Measurements from ENCODE around the gene CNGA3. TPM values are rescaled to one million over a fixed set of nuclear protein-coding genes. Genes with fewer than 3 reads are reported as not detected.

CNGA3 gene
- polyA plus RNA-seq, 3 donors from 2014 or later = not detected

- H3K9me3 Mint-ChIP-seq = no peaks in the 10 kb centered on the region
- no peak overlapping the region for H3K27ac Mint-ChIP-seq
- H3K4me1 Mint-ChIP-seq = no peaks in the 10 kb centered on the region
- peaks cover 1 to 2% (median 2%) of the 10 kb centered on the region in 3 donors for H3K27me3 Mint-ChIP-seq (ENCODE audit: low read depth in 3 of 3)
- no peak overlapping the region for H3K4me3 Mint-ChIP-seq
- DNase-seq = no peak
- H3K36me3 Mint-ChIP-seq = no peaks in the 10 kb centered on the region
Measured at GRCh38 chr2:98388081-98388480, 41.8 kb downstream of the CNGA3 start.

DNA sequence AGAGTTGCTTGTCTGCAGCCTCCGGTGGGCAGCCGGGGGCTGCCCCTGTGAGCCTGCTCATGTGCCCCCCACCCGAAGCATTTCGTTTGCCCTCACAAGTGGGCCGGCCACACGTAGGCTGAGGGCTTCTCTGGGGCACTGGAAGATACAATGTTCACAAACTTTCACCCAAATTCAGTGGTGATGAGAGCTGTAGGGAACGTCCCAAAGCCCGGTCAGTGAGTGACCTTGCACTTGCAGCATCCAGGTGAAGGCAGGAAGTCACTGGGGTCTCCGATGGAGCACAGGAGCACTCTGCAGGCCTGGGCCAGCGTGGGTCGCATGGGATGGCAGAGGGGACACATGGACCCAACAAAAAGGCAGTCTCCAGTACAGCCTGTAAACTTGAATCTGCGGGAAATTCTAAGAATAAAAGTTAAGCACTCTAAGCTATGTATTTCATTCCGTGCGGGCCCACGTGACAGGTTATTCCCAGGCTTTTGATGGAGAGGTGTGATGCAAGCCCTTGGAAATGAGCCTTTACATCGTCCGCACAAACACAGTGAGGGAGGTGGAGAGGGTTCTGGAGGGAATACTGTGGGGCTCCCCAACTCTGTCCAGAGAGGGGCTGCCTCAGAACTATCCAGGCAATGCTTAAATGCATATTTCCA lies 42.5 kb downstream of the CNGA3 start:
- no peak overlapping the region for H3K4me3 Mint-ChIP-seq
- H3K27ac Mint-ChIP-seq = no peak overlapping the region
- DNase-seq = no peak
- no peaks in the 10 kb centered on the region for H3K36me3 Mint-ChIP-seq
- H3K9me3 Mint-ChIP-seq = no peaks in the 10 kb centered on the region
- H3K27me3 Mint-ChIP-seq (ENCODE audit: low read depth in 3 of 3) = peaks cover 1 to 4% (median 2%) of the 10 kb centered on the region in 3 donors
- H3K4me1 Mint-ChIP-seq = no peaks in the 10 kb centered on the region

DNA sequence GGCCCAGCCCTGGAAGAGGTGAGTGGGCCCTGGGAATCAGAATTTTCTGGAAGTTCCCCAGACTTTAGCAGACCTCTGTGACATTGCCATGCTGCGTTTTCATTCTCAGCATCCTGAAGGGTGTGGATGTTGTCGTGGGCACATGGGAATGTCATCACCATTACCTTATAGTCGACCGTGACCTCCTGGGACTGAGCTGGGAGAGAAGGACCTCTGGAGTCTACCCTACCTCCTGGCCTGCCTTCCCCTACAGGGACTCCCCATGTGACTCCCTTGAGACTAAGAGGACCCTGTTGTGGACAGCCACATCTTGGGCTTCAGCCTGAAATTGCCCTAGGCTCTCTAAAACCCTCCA lies 43.0 kb downstream of the CNGA3 start:
- H3K4me3 Mint-ChIP-seq = no peak overlapping the region
- H3K36me3 Mint-ChIP-seq = no peaks in the 10 kb centered on the region
- DNase-seq = no peak
- H3K27me3 Mint-ChIP-seq (ENCODE audit: low read depth in 3 of 3) = peaks cover 0 to 4% (median 2%) of the 10 kb centered on the region in 3 donors
- H3K9me3 Mint-ChIP-seq = no peaks in the 10 kb centered on the region
- H3K27ac Mint-ChIP-seq = no peak overlapping the region
- no peaks in the 10 kb centered on the region for H3K4me1 Mint-ChIP-seq

GRCh38 chr2:98390571-98391476 lies 44.6 kb downstream of the CNGA3 start:
- Mint-ChIP-seq H3K4me3 (no peak overlapping the region), H3K4me1 (no peaks in the 10 kb centered on the region), H3K27me3 (ENCODE audit: low read depth in 3 of 3) (peaks cover 0 to 5% (median 2%) of the 10 kb centered on the region in 3 donors), H3K36me3 (no peaks in the 10 kb centered on the region), H3K9me3 (no peaks in the 10 kb centered on the region), H3K27ac (no peak overlapping the region)
- no peak for DNase-seq

- H3K36me3 Mint-ChIP-seq = peaks cover 0 to 3% (median 0%) of the 10 kb centered on the region in 3 donors
- H3K9me3 Mint-ChIP-seq = no peaks in the 10 kb centered on the region
- no peak overlapping the region for H3K27ac Mint-ChIP-seq
- H3K4me1 Mint-ChIP-seq = no peaks in the 10 kb centered on the region
- H3K27me3 Mint-ChIP-seq (ENCODE audit: low read depth in 3 of 3) = peaks cover 0 to 12% (median 2%) of the 10 kb centered on the region in 3 donors
- no peak overlapping the region for H3K4me3 Mint-ChIP-seq
- no peak for DNase-seq
Measured at GRCh38 chr2:98391581-98392270, 45.5 kb downstream of the CNGA3 start.

DNA sequence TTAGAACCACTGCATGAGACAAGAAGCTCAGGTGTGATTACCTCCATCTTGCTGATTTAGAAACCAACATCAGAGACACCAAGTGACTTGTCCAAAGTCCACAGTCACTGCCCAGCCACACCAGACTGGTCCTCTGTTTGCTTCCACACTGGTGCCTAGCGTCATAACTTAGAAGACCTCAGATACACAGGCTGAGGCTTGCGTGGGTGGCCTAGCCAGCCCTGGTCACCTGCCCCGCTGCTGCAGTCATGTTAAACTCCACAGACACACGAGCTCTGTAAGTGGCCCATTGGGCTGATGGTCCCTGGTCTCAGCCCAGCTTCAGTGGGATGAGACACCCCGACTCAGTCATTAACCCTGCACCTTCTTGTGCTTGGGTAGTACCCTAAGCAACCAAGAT lies 47.1 kb downstream of the CNGA3 start:
- no peak overlapping the region for H3K4me3 Mint-ChIP-seq

DNA sequence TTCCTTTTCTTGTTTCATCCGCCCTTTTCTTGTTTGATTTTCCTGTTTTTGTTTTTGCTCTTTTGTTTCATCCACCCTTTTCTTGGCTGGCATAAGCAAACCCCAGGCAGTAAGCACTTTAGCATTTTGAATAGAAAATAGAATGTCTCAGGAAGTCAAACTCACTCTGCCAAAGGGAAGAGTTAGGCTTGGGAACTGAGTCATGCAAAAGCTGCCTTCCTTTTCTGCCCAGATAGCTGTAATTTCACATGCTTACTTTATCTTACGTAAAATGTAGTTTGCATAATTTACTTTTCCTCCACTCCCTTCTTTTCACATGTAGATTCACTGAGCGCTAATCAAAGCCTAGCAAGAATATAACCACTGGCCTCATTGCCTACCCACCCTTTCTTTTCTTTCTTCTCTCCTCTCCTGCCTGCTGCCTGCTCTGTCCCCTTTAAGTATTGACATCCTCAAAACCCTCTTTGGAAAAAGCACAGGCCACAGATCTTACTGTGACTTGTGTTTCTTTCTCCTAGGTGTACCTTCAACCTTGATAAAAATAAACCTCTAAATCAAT lies 48.4 kb downstream of the CNGA3 start:
- Mint-ChIP-seq H3K9me3 (no peaks in the 10 kb centered on the region), H3K4me3 (no peak overlapping the region), H3K4me1 (no peaks in the 10 kb centered on the region), H3K27ac (no peak overlapping the region), H3K36me3 (peaks cover 0 to 3% (median 0%) of the 10 kb centered on the region in 3 donors), H3K27me3 (ENCODE audit: low read depth in 3 of 3) (peaks cover 0 to 13% (median 2%) of the 10 kb centered on the region in 3 donors)
- DNase-seq = no peak

More for the DNA sequence above, 47.1 kb downstream of the CNGA3 start:
- no peaks in the 10 kb centered on the region for H3K9me3 Mint-ChIP-seq
- DNase-seq = no peak
- H3K27me3 Mint-ChIP-seq (ENCODE audit: low read depth in 3 of 3) = peaks cover 0 to 13% (median 0%) of the 10 kb centered on the region in 3 donors
- no peaks in the 10 kb centered on the region for H3K4me1 Mint-ChIP-seq
- peaks cover 0 to 3% (median 0%) of the 10 kb centered on the region in 3 donors for H3K36me3 Mint-ChIP-seq
- peak overlapping the region in 1 of 6 donors; percentile 64 for H3K27ac Mint-ChIP-seq

GRCh38 chr2:98395977-98396376 lies 49.7 kb downstream of the CNGA3 start:
- H3K4me1 Mint-ChIP-seq = no peaks in the 10 kb centered on the region
- no peak for DNase-seq
- peaks cover 0 to 3% (median 0%) of the 10 kb centered on the region in 3 donors for H3K36me3 Mint-ChIP-seq
- no peak overlapping the region for H3K4me3 Mint-ChIP-seq
- no peaks in the 10 kb centered on the region for H3K9me3 Mint-ChIP-seq
- H3K27ac Mint-ChIP-seq = no peak overlapping the region
- peaks cover 2 to 13% (median 2%) of the 10 kb centered on the region in 3 donors for H3K27me3 Mint-ChIP-seq (ENCODE audit: low read depth in 3 of 3)

GRCh38 chr2:98396745-98397355 lies 50.6 kb downstream of the CNGA3 start:
- peaks cover 0 to 3% (median 0%) of the 10 kb centered on the region in 3 donors for H3K36me3 Mint-ChIP-seq
- no peaks in the 10 kb centered on the region for H3K4me1 Mint-ChIP-seq
- no peak overlapping the region for H3K4me3 Mint-ChIP-seq
- peaks cover 2 to 14% (median 7%) of the 10 kb centered on the region in 3 donors for H3K27me3 Mint-ChIP-seq (ENCODE audit: low read depth in 3 of 3)
- DNase-seq = no peak
- H3K27ac Mint-ChIP-seq = no peak overlapping the region
- no peaks in the 10 kb centered on the region for H3K9me3 Mint-ChIP-seq

- H3K4me1 Mint-ChIP-seq = no peaks in the 10 kb centered on the region
- H3K36me3 Mint-ChIP-seq = peaks cover 0 to 3% (median 0%) of the 10 kb centered on the region in 3 donors
- H3K27ac Mint-ChIP-seq = no peak overlapping the region
- no peak for DNase-seq
- peaks cover 2 to 13% (median 7%) of the 10 kb centered on the region in 3 donors for H3K27me3 Mint-ChIP-seq (ENCODE audit: low read depth in 3 of 3)
- no peak overlapping the region for H3K4me3 Mint-ChIP-seq
- no peaks in the 10 kb centered on the region for H3K9me3 Mint-ChIP-seq
Measured at GRCh38 chr2:98399140-98399539, 52.9 kb downstream of the CNGA3 start.

GRCh38 chr2:98403878-98404277 lies 57.6 kb downstream of the CNGA3 start:
- Mint-ChIP-seq H3K36me3 (no peaks in the 10 kb centered on the region), H3K4me1 (no peaks in the 10 kb centered on the region), H3K27me3 (ENCODE audit: low read depth in 3 of 3) (peaks cover 4 to 8% (median 7%) of the 10 kb centered on the region in 3 donors), H3K9me3 (no peaks in the 10 kb centered on the region), H3K27ac (no peak overlapping the region), H3K4me3 (no peak overlapping the region)
- no peak for DNase-seq

GRCh38 chr2:98404556-98405250 lies 58.4 kb downstream of the CNGA3 start:
- no peak for DNase-seq
- H3K27ac Mint-ChIP-seq = no peak overlapping the region
- no peak overlapping the region for H3K4me3 Mint-ChIP-seq
- no peaks in the 10 kb centered on the region for H3K36me3 Mint-ChIP-seq
- no peaks in the 10 kb centered on the region for H3K9me3 Mint-ChIP-seq
- peaks cover 4 to 7% (median 6%) of the 10 kb centered on the region in 3 donors for H3K27me3 Mint-ChIP-seq (ENCODE audit: low read depth in 3 of 3)
- H3K4me1 Mint-ChIP-seq = no peaks in the 10 kb centered on the region

- H3K27me3 Mint-ChIP-seq (ENCODE audit: low read depth in 3 of 3) = peaks cover 4 to 7% (median 7%) of the 10 kb centered on the region in 3 donors
Measured at GRCh38 chr2:98405301-98405700, 59.0 kb downstream of the CNGA3 start.

More at GRCh38 chr2:98405301-98405700, 59.0 kb downstream of the CNGA3 start:
- H3K4me3 Mint-ChIP-seq = no peak overlapping the region
- no peaks in the 10 kb centered on the region for H3K36me3 Mint-ChIP-seq
- H3K9me3 Mint-ChIP-seq = no peaks in the 10 kb centered on the region
- H3K4me1 Mint-ChIP-seq = no peaks in the 10 kb centered on the region
- H3K27ac Mint-ChIP-seq = no peak overlapping the region
- DNase-seq = no peak

Data from immature natural killer cell (primary cell).